Left ventricle myocardium inferior (tissue), 1 donor: Measurements from ENCODE around the gene HIPK2. TPM values are rescaled to one million over a fixed set of nuclear protein-coding genes. Genes with fewer than 3 reads are reported as not detected.

Experiments used
- DNase-seq: peaks from one replicate; pipeline ENCODE4 v3.0.0-alpha.2; 2020
- H3K27ac ChIP-seq: fragments of 200-600 bp; replicated peaks from 2 replicates; pipeline ENCODE4 v1.8.0; 2021
- H3K27me3 ChIP-seq: fragments of 200-600 bp; 2 replicates; pipeline ENCODE4 v1.8.0; 2021; ENCODE audit warnings: low read depth
- H3K36me3 ChIP-seq: fragments of 200-600 bp; 2 replicates; pipeline ENCODE4 v1.8.0; 2021
- H3K4me1 ChIP-seq: fragments of 200-600 bp; 2 replicates; pipeline ENCODE4 v1.8.0; 2021
- H3K4me3 ChIP-seq: fragments of 200-600 bp; 2 replicates; pipeline ENCODE4 v1.8.0; 2021; ENCODE audit warnings: mild to moderate bottlenecking, moderate library complexity
- H3K9me3 ChIP-seq: fragments of 200-600 bp; replicated peaks from 2 replicates; pipeline ENCODE4 v1.8.0; 2021
- CTCF ChIP-seq: fragments of 200-600 bp; IDR thresholded peaks from 2 replicates; pipeline ENCODE4 v1.8.0; 2021; ENCODE audit warnings: antibody characterized with exemption, mild to moderate bottlenecking, borderline replicate concordance
- intact Hi-C: fragments of 100-400 bp; cut with micrococcal nuclease; formaldehyde crosslinking; loops from one replicate; pipeline ENCODE4 v1.11.0; 2022
- total RNA-seq: library from RNA; stranded (reverse); fragmentation: NEBNext Ultra II Directional; extraction: Animal tissue kit (Norgen Biotek cat#: 25700); gene quantifications from one replicate; pipeline ENCODE4 v1.2.1, GENCODE V29; 2021
- donor health status: DM: no; HTN: yes; CAD: no; lungs with severe emphysema.

The HIPK2 gene
- total RNA-seq, 1 donor from 2014 or later: 127 TPM

GRCh38 chr7:139753081-139753692 is 24.6 kb downstream of the HIPK2 start:
- Histone ChIP-seq H3K9me3 (no peaks in the 10 kb centered on the region), H3K27me3 (no peaks in the 10 kb centered on the region), H3K36me3 (peaks cover 5% of the 10 kb centered on the region), H3K27ac (peak overlapping the region; percentile 68), H3K4me1 (peaks cover 97% of the 10 kb centered on the region), H3K4me3 (no peak overlapping the region)
- no peak for DNase-seq
- intact Hi-C loops: no loop called here
- TF ChIP-seq CTCF: peak; percentile 35

GRCh38 chr7:139752604-139753003 is 25.2 kb downstream of the HIPK2 start:
- intact Hi-C loops: no loop called here
- H3K27ac ChIP-seq: peak overlapping the region; percentile 68
- no peak for DNase-seq
- H3K9me3 ChIP-seq: no peaks in the 10 kb centered on the region
- no peak for TF ChIP-seq CTCF
- no peaks in the 10 kb centered on the region for H3K27me3 ChIP-seq
- H3K4me3 ChIP-seq: no peak overlapping the region
- peaks cover 97% of the 10 kb centered on the region for H3K4me1 ChIP-seq
- H3K36me3 ChIP-seq: peaks cover 5% of the 10 kb centered on the region

- H3K36me3 ChIP-seq: peaks cover 5% of the 10 kb centered on the region
- H3K9me3 ChIP-seq: no peaks in the 10 kb centered on the region
- H3K4me1 ChIP-seq: peaks cover 97% of the 10 kb centered on the region
- DNase-seq: no peak
- no peak overlapping the region for H3K4me3 ChIP-seq
- peak overlapping the region; percentile 68 for H3K27ac ChIP-seq
- H3K27me3 ChIP-seq: no peaks in the 10 kb centered on the region
- intact Hi-C loops: no loop called here
- no peak for TF ChIP-seq CTCF
Measured at GRCh38 chr7:139752148-139752547, 25.6 kb downstream of the HIPK2 start.

- Histone ChIP-seq H3K27me3 (no peaks in the 10 kb centered on the region), H3K4me3 (no peak overlapping the region), H3K36me3 (peaks cover 5% of the 10 kb centered on the region), H3K9me3 (no peaks in the 10 kb centered on the region), H3K4me1 (peaks cover 97% of the 10 kb centered on the region), H3K27ac (peak overlapping the region; percentile 91)
- no peak for DNase-seq
- intact Hi-C loops: no loop called here
- no peak for TF ChIP-seq CTCF
Measured at GRCh38 chr7:139750459-139751095, 27.2 kb downstream of the HIPK2 start.

- Histone ChIP-seq H3K4me3 (no peak overlapping the region), H3K36me3 (peaks cover under 1% of the 10 kb centered on the region), H3K27me3 (no peaks in the 10 kb centered on the region), H3K9me3 (no peaks in the 10 kb centered on the region), H3K4me1 (peaks cover 97% of the 10 kb centered on the region), H3K27ac (peak overlapping the region; percentile 91)
- intact Hi-C loops: no loop called here
- TF ChIP-seq CTCF: no peak
- no peak for DNase-seq
Measured at GRCh38 chr7:139749545-139749944, 28.3 kb downstream of the HIPK2 start.
